SK-N-SH (cell line): ENCODE measurements around the gene VWDE.

Experiments used
- CTCF ChIP-seq: fragments of 200-600 bp; sonication (generic); IDR thresholded peaks from 2 replicates; pipeline ENCODE4 v1.6.1; 2017; ENCODE audit warnings: antibody characterized with exemption, mild to moderate bottlenecking, moderate library complexity
- FOXM1 ChIP-seq: IDR thresholded peaks from 2 replicates; pipeline ENCODE4 v1.4.0; 2012; ENCODE audit warnings: low read depth, mild to moderate bottlenecking
- POLR2AphosphoS5 ChIP-seq: IDR thresholded peaks from 2 replicates; pipeline ENCODE4 v1.6.1; 2012; ENCODE audit warnings: low read depth, low read length
- RAD21 ChIP-seq: IDR thresholded peaks from 2 replicates; pipeline ENCODE4 v1.6.1; 2012; ENCODE audit warnings: mild to moderate bottlenecking, low read length
- RFX5 ChIP-seq: IDR thresholded peaks from 2 replicates; pipeline ENCODE4 v1.6.1; 2012; ENCODE audit warnings: mild to moderate bottlenecking, improper control_type of control experiment, low read length
- TAF1 ChIP-seq: IDR thresholded peaks from 2 replicates; pipeline ENCODE4 v1.6.1; 2012; ENCODE audit warnings: low read depth, mild to moderate bottlenecking, low read length, moderate library complexity, borderline replicate concordance

GRCh38 chr7:12351843-12352242 is 51.8 kb downstream of the VWDE start:
- TF ChIP-seq TAF1 (no peak), POLR2AphosphoS5 (no peak), FOXM1 (no peak), RAD21 (no peak), CTCF (no peak), RFX5 (no peak)
